HepG2 (cell line): ENCODE data around the gene PPP1R15A. TPM values are rescaled to one million over a fixed set of nuclear protein-coding genes. Genes with fewer than 3 reads are reported as not detected.

Source experiments
- ATAC-seq: fragments of 200-7000 bp; cut with Tn5 transposase; 3 replicates; pipeline ENCODE4 v1.9.1; 2020; ENCODE audit warnings: mild to moderate bottlenecking, moderate library complexity
- BruUV-seq: library from RNA; stranded (reverse); fragments of 400-500 nt; replicated peaks from 2 replicates; lab custom pipeline; 2021; lab: Mats Ljungman, UMichigan
- CTCF ChIA-PET: fragments of 300-600 bp; formaldehyde crosslinking; extraction: SDS; loops from one replicate; lab custom pipeline; 2021; ENCODE audit warnings: low total read pairs, inconsistent platforms, low intra/inter-chr PET ratio; lab: Yijun Ruan, JAX
- POLR2A ChIA-PET: fragments of 350-600 bp; sonication (Branson Sonifier 250); formaldehyde crosslinking; loops from one replicate; lab custom pipeline; 2020; ENCODE audit warnings: antibody characterized with exemption, inconsistent platforms; lab: Yijun Ruan, JAX
- DNase-seq: peaks from one replicate; pipeline ENCODE4 v3.0.0-alpha.2; 2015; ENCODE audit warnings: low spot score
- FAIRE-seq: peaks from 3 replicates; lab custom pipeline; 2011; peaks lifted over from hg19 to GRCh38; lab: Jason Lieb, UNC
- H2AFZ ChIP-seq: one replicate; pipeline ENCODE4 v1.6.1; 2011; ENCODE audit warnings: low read length, inconsistent platforms
- H3K27ac ChIP-seq: fragments of 300-600 bp; 3 replicates; pipeline ENCODE4 v1.8.0; 2011; ENCODE audit warnings: mixed run types, mild to moderate bottlenecking, mixed read lengths, low read length, inconsistent platforms; ENCODE audit not compliant: insufficient read depth; ENCODE audit errors: extremely low read length
- H3K27me3 ChIP-seq, 2 experiments: fragments of 200-600 bp in 1 of 2; 2 replicates in 1 of 2; 3 replicates in 1 of 2; pipeline versions ENCODE4 v1.6.0 to v1.8.0; 2011; ENCODE audit warnings: low read length in 2 of 2, mild to moderate bottlenecking in 2 of 2, moderate library complexity in 2 of 2, inconsistent platforms in 1 of 2; ENCODE audit not compliant: insufficient read depth in 2 of 2, control insufficient read depth in 1 of 2
- H3K36me3 ChIP-seq, 2 experiments: fragments of 200-600 bp in 1 of 2; replicated peaks in 1 of 2; 2 replicates in 1 of 2; 3 replicates in 1 of 2; pipeline versions ENCODE4 v1.5.1 to v1.8.0; 2011; ENCODE audit warnings: low read length in 2 of 2, inconsistent platforms in 1 of 2; ENCODE audit not compliant: insufficient read depth in 2 of 2, control insufficient read depth in 1 of 2
- H3K4me1 ChIP-seq: 2 replicates; pipeline ENCODE4 v1.5.1; 2012; ENCODE audit warnings: low read length, inconsistent platforms; ENCODE audit not compliant: insufficient read depth
- H3K4me2 ChIP-seq: 2 replicates; pipeline ENCODE4 v1.6.0; 2011; ENCODE audit warnings: low read depth, low read length, inconsistent platforms
- H3K4me3 ChIP-seq, 3 experiments: fragments of 200-600 bp in 1 of 3; sonication (generic), shearing (Covaris generic) in 1 of 3; replicated peaks in 1 of 3; 2 replicates each; pipeline ENCODE4 v1.5.1; 2011 to 2016; ENCODE audit warnings: low read length in 3 of 3, inconsistent platforms in 2 of 3, low read depth in 2 of 3, mild to moderate bottlenecking in 2 of 3, control low read depth in 1 of 3, mixed read lengths in 1 of 3; ENCODE audit not compliant: insufficient read depth in 1 of 3
- H3K79me2 ChIP-seq: one replicate; pipeline ENCODE4 v1.6.1; 2011; ENCODE audit warnings: low read length, inconsistent platforms; ENCODE audit not compliant: insufficient read depth
- H3K9ac ChIP-seq: 2 replicates; pipeline ENCODE4 v1.6.0; 2011; ENCODE audit warnings: mild to moderate bottlenecking, low read depth, low read length, inconsistent platforms; ENCODE audit not compliant: insufficient read depth
- H3K9me3 ChIP-seq: 2 replicates; pipeline ENCODE4 v1.5.1; 2012; ENCODE audit warnings: mild to moderate bottlenecking, low read length
- H4K20me1 ChIP-seq: 2 replicates; pipeline ENCODE4 v1.6.0; 2011; ENCODE audit warnings: inconsistent platforms, mild to moderate bottlenecking, low read length, moderate library complexity; ENCODE audit not compliant: insufficient read depth
- CBX1 ChIP-seq: IDR thresholded peaks from one replicate; pipeline ENCODE4 v1.6.1; 2016; ENCODE audit warnings: antibody characterized with exemption, low read depth
- EEA1 ChIP-seq: sonication (generic); formaldehyde crosslinking; IDR thresholded peaks from 2 replicates; pipeline ENCODE4 v1.5.1; 2020; ENCODE audit warnings: mild to moderate bottlenecking, missing genetic modification reagents, borderline replicate concordance
- ERF ChIP-seq: IDR thresholded peaks from 2 replicates; pipeline ENCODE4 v1.6.1; 2018; ENCODE audit warnings: missing biosample characterization, missing genetic modification reagents
- KDM2A ChIP-seq: sonication (generic); formaldehyde crosslinking; IDR thresholded peaks from 2 replicates; pipeline ENCODE4 v1.4.0; 2020; ENCODE audit warnings: low read depth, missing genetic modification reagents, borderline replicate concordance
- MBNL3 ChIP-seq: fragments of 250-450 bp; sonication (Bioruptor Pico); conservative IDR thresholded peaks from 2 replicates; pipeline ENCODE4 v1.8.0; 2022; ENCODE audit warnings: mild to moderate bottlenecking, inconsistent platforms
- RBAK ChIP-seq: sonication (generic); formaldehyde crosslinking; IDR thresholded peaks from 2 replicates; pipeline ENCODE4 v1.5.1; 2020; ENCODE audit warnings: mild to moderate bottlenecking, missing genetic modification reagents
- RORA ChIP-seq: sonication (generic); formaldehyde crosslinking; IDR thresholded peaks from 2 replicates; pipeline ENCODE4 v1.5.0; 2020; ENCODE audit warnings: mild to moderate bottlenecking, missing genetic modification reagents, moderate library complexity
- SMAD3 ChIP-seq: sonication (generic); formaldehyde crosslinking; IDR thresholded peaks from 2 replicates; pipeline ENCODE4 v1.4.0; 2020; ENCODE audit warnings: missing genetic modification reagents
- ZNF431 ChIP-seq: sonication (generic); formaldehyde crosslinking; IDR thresholded peaks from 2 replicates; pipeline ENCODE4 v1.9.0; 2022; ENCODE audit warnings: missing genetic modification reagents, low read depth, mild to moderate bottlenecking, borderline replicate concordance
- ZNF7 ChIP-seq: IDR thresholded peaks from 2 replicates; pipeline ENCODE4 v1.6.1; 2016; ENCODE audit warnings: missing biosample characterization, missing genetic modification reagents
- WGBS: methylation state at CpG from one replicate; pipeline ENCODE4 v1.1.6; 2017; ENCODE audit warnings: low lambda C conversion rate; 5-methylcytosine and 5-hydroxymethylcytosine counted together
- in situ Hi-C: cut with HindIII; loops from 2 replicates; pipeline ENCODE4 v1.10.0; 2017; ENCODE audit warnings: low pct_unique_long_range_greater_than_20kb; ENCODE audit not compliant: extremely low pct_ligation_motif_present
- intact Hi-C: fragments of 100-400 bp; cut with micrococcal nuclease; formaldehyde crosslinking; loops from one replicate; pipeline ENCODE4 v1.10.0; 2022; ENCODE audit not compliant: unreplicated experiment
- polyA plus RNA-seq, 8 experiments: library from polyadenylated mRNA; depleted of rRNA in 3 of 8; stranded (reverse) in 7 of 8; unstranded in 1 of 8; fragments of >200 nt; fragmentation: Illumina TruSeq in 4 of 8; extraction: Trizol in 4 of 8; gene quantifications; 2 replicates each; pipeline versions ENCODE4 v1.2.1 to v1.2.3, GENCODE V29; 2011 to 2016; ENCODE audit warnings: low read depth in 4 of 8, missing spikeins in 1 of 8, mixed read lengths in 1 of 8; ENCODE audit not compliant: insufficient read depth in 1 of 8
- total RNA-seq, 5 experiments: library from RNA; depleted of rRNA; stranded (reverse); fragments of >200 nt; fragmentation: Illumina TruSeq; extraction: Trizol; gene quantifications; 2 replicates each; pipeline ENCODE4 v1.2.3, GENCODE V29; 2016; ENCODE audit warnings: low read depth in 1 of 5
- TF ChIP-seq, protein P1 (sequence below): sonication (generic); formaldehyde crosslinking; IDR thresholded peaks from 2 replicates; pipeline ENCODE4; 2020; ENCODE audit warnings: missing genetic modification reagents, mild to moderate bottlenecking, borderline replicate concordance
- TF ChIP-seq, protein P2 (sequence below): sonication (generic); formaldehyde crosslinking; IDR thresholded peaks from 2 replicates; pipeline ENCODE4 v1.4.0; 2020; ENCODE audit warnings: missing genetic modification reagents
- TF ChIP-seq, protein P3 (sequence below): sonication (generic); formaldehyde crosslinking; IDR thresholded peaks from 2 replicates; pipeline ENCODE4 v1.5.0; 2020; ENCODE audit warnings: missing genetic modification reagents, mild to moderate bottlenecking, borderline replicate concordance
- TF ChIP-seq, protein P4 (sequence below): sonication (generic); formaldehyde crosslinking; IDR thresholded peaks from 2 replicates; pipeline ENCODE4 v1.8.1; 2023; ENCODE audit warnings: missing genetic modification reagents, inconsistent platforms, borderline replicate concordance
- TF ChIP-seq, protein P5 (sequence below): sonication (generic); formaldehyde crosslinking; conservative IDR thresholded peaks from 2 replicates; pipeline ENCODE4 v1.8.0; 2022; ENCODE audit warnings: missing genetic modification reagents

The PPP1R15A gene
- total and polyA plus RNA-seq, 2 of the 13 experiments (the other 11 are each of a cell fraction or from before 2014, with no cell fraction given), result 15.6 to 18.5 TPM

DNA sequence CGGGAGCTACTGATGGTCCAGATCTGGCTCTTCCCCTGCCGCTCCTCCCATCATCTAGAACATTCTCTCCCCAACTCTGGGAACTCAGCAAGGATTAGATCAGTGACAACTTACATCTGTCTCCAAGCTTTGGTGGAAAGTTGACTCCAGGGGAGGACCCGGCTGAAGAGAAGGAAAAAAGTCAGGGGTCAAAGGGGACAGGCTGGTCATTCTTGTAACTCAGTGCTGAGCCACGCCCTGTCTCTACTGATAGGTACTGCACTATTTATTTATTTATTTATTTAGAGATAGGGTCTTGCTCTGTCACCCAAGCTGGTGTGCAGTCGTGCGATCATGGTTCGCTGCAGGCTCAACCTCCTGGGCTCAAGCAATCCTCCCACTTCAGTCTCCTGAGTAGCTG, 18.1 kb upstream of the PPP1R15A start (continued):
- TF ChIP-seq, protein P1, sequence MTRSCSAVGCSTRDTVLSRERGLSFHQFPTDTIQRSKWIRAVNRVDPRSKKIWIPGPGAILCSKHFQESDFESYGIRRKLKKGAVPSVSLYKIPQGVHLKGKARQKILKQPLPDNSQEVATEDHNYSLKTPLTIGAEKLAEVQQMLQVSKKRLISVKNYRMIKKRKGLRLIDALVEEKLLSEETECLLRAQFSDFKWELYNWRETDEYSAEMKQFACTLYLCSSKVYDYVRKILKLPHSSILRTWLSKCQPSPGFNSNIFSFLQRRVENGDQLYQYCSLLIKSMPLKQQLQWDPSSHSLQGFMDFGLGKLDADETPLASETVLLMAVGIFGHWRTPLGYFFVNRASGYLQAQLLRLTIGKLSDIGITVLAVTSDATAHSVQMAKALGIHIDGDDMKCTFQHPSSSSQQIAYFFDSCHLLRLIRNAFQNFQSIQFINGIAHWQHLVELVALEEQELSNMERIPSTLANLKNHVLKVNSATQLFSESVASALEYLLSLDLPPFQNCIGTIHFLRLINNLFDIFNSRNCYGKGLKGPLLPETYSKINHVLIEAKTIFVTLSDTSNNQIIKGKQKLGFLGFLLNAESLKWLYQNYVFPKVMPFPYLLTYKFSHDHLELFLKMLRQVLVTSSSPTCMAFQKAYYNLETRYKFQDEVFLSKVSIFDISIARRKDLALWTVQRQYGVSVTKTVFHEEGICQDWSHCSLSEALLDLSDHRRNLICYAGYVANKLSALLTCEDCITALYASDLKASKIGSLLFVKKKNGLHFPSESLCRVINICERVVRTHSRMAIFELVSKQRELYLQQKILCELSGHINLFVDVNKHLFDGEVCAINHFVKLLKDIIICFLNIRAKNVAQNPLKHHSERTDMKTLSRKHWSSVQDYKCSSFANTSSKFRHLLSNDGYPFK (CRISPR knock-in tag), result no peak
- no peak for TF ChIP-seq EEA1
- no peak for TF ChIP-seq ZNF7 (CRISPR knock-in tag)
- TF ChIP-seq, protein P2, sequence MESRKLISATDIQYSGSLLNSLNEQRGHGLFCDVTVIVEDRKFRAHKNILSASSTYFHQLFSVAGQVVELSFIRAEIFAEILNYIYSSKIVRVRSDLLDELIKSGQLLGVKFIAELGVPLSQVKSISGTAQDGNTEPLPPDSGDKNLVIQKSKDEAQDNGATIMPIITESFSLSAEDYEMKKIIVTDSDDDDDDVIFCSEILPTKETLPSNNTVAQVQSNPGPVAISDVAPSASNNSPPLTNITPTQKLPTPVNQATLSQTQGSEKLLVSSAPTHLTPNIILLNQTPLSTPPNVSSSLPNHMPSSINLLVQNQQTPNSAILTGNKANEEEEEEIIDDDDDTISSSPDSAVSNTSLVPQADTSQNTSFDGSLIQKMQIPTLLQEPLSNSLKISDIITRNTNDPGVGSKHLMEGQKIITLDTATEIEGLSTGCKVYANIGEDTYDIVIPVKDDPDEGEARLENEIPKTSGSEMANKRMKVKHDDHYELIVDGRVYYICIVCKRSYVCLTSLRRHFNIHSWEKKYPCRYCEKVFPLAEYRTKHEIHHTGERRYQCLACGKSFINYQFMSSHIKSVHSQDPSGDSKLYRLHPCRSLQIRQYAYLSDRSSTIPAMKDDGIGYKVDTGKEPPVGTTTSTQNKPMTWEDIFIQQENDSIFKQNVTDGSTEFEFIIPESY (CRISPR knock-in tag), result no peak
- TF ChIP-seq, protein P3, sequence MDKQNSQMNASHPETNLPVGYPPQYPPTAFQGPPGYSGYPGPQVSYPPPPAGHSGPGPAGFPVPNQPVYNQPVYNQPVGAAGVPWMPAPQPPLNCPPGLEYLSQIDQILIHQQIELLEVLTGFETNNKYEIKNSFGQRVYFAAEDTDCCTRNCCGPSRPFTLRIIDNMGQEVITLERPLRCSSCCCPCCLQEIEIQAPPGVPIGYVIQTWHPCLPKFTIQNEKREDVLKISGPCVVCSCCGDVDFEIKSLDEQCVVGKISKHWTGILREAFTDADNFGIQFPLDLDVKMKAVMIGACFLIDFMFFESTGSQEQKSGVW (CRISPR knock-in tag), result no peak

DNA sequence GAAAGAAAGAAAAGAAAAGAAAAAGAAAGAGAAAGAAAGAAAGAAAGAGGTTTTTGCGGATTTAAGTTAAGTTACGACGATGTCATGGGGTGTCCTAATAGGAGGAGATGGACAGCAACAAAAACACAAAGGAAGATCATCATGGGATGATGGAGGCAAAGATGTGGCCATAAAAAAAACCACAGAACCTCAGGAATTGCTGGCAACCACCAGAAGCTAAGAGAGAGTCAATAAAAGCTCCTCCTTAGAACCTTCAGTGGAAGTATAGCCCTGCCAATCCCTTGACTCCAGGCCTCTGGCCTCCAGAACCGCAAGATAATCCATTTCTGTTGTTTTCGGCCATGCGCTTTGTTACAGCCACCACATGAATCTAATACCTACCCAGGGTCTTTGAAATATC, 15.3 kb upstream of the PPP1R15A start:
- Histone ChIP-seq H3K9me3 (no peaks in the 10 kb centered on the region), H3K4me3 (no peak overlapping the region), H2AFZ (no peak overlapping the region), H3K36me3 (no peaks in the 10 kb centered on the region), H3K79me2 (no peaks in the 10 kb centered on the region), H3K4me2 (no peak overlapping the region), H3K4me1 (no peaks in the 10 kb centered on the region; the same call in 1 of the 2 replicates), H3K9ac (no peak overlapping the region), H3K27me3 (no peaks in the 10 kb centered on the region; a peak in 1 of 5 replicates), H3K27ac (no peak overlapping the region), H4K20me1 (no peaks in the 10 kb centered on the region)
- FAIRE-seq, result no peak
- intact Hi-C loops (no loop called here), in situ Hi-C loops (no loop called here)
- CTCF ChIA-PET, result no interaction called here
- no TSS peak for BruUV-seq
- 97% methylated on average over 6 of the region's 6 CpGs for WGBS
- DNase-seq, result no peak
- POLR2A ChIA-PET, result interaction anchor here (0.7 to 1.9 kb wide), 2 partner anchors 14 to 15 kb away, joined by 4 to 5 read pairs; partner anchors contain the start of gene PPP1R15A
- no peak for ATAC-seq
- TF ChIP-seq ERF (CRISPR knock-in tag) (no peak), SMAD3 (CRISPR knock-in tag) (no peak), RBAK (CRISPR knock-in tag) (no peak), ZNF431 (no peak), CBX1 (no peak), KDM2A (CRISPR knock-in tag) (no peak), MBNL3 (CRISPR knock-in tag) (no peak), RORA (CRISPR knock-in tag) (no peak)
- TF ChIP-seq, protein P4, sequence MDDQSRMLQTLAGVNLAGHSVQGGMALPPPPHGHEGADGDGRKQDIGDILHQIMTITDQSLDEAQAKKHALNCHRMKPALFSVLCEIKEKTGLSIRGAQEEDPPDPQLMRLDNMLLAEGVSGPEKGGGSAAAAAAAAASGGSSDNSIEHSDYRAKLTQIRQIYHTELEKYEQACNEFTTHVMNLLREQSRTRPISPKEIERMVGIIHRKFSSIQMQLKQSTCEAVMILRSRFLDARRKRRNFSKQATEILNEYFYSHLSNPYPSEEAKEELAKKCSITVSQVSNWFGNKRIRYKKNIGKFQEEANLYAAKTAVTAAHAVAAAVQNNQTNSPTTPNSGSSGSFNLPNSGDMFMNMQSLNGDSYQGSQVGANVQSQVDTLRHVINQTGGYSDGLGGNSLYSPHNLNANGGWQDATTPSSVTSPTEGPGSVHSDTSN (CRISPR knock-in tag), result no peak
- TF ChIP-seq, protein P5, sequence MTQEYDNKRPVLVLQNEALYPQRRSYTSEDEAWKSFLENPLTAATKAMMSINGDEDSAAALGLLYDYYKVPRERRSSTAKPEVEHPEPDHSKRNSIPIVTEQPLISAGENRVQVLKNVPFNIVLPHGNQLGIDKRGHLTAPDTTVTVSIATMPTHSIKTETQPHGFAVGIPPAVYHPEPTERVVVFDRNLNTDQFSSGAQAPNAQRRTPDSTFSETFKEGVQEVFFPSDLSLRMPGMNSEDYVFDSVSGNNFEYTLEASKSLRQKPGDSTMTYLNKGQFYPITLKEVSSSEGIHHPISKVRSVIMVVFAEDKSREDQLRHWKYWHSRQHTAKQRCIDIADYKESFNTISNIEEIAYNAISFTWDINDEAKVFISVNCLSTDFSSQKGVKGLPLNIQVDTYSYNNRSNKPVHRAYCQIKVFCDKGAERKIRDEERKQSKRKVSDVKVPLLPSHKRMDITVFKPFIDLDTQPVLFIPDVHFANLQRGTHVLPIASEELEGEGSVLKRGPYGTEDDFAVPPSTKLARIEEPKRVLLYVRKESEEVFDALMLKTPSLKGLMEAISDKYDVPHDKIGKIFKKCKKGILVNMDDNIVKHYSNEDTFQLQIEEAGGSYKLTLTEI (CRISPR knock-in tag), result no peak
